Femur (tissue), 1 donor: Measurements from ENCODE around the gene STAT3.
"Not testable (repeated sequence)": the region's sequence is repeated elsewhere in the genome, so short reads cannot be mapped to it uniquely, and the experiment has no call there.

Experiments
- DNase-seq: peaks from one replicate; pipeline ENCODE4 v3.0.0-alpha.2; 2017

The STAT3 gene

DNA sequence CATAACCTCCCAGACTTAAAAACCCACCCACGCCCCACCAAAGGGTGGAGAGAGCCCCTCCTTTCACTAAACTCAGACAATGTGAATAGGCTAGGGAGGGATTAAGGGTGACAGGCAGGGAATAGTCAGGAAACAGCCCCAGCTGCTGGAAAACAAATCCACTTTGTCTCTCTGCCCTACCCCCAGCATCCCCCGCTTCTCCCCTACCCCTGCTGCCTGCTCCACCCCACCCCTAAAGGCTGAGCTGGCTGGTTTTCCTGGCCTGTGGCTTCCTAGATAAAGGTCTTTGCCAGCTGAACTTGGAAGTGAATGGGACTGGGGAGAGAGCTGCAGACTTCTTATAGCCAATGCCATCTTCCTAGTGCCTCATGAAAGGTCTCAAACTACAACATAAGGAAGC lies 19.8 kb upstream of the STAT3 start:
- DNase-seq: peak; percentile 68

DNA sequence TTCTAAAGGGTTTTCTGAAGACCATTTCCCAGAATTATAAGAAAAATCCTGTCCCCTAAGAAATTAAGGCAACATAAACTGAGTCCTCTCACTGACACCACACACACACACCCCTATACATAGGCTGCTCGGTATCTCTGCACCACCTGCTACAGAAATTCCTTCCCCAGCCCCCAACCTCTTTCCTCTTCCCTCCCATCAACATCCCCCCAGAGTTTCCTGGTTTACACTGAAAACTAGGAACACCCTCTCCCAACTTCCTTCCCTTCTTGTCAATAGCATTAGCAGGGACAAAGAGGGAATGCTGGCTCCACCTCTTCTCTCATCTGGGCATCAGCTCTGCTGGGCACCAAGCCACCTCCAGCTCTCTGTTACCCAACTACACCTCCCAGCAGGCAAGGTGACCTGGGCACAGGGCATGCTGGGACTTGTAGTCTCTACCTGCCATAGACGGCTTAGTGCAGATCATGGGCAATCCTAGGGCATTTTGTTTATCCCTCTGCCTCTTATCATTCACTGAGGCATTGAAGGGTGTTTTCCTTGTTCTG lies 19.1 kb upstream of the STAT3 start:
- DNase-seq: peak; percentile 83

DNA sequence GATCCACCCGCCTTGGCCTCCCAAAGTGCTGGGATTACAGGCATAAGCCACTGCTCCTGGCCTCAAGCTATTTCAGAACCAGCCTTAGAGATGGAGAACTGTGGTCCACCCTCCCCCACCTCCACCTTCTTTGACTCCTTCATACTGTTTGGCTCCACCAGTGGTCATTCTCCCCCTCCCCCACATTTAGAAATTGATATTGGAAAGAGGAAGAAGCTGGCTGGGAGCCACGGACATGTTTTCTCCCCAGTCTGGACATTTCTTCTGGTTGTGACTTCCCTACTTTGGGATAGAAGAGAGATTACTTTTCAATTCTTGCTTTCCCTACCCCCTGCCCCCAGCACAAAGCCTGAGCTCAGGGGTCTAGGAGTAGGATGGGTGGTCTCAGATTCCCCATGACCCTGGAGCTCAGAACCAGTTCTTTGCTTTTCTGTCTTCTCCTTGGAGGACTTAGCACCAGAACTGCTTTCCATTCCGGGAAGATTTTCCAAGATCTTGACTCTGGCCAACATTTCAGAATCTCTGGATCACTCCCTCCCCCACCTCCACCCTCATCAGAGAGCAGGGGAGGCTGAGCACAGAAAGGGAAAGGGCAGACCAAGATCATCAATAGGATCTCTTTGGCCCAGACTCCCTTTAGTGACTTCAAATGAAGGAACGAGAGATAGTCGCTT lies 18.5 kb upstream of the STAT3 start:
- DNase-seq: no peak

DNA sequence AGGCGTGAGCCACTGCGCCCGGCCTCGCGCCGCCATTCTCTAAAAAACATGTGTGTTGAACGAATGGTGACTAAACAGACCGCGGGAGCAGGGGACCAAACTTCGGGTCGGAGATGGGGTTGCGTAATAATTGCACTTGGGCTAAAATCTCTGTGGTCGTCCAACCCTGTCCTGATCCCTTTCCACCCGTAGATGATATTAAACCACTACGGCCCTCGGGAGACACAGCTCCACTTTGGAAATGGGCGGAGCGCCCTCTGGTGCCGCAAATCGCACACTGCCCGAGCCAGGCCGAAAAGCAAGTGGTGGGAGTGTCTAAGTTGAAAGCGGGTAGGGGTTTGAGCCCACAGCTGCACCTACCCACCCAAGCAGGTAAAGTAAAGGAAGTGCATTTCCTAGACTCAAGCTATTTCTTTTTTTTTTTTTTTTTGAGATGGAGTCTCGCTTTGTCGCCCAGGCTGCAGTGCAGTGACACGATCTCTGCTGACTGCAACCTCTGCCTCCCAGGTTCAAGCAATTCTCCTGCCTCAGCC lies 17.8 kb upstream of the STAT3 start:
- peak; percentile 85 for DNase-seq

DNA sequence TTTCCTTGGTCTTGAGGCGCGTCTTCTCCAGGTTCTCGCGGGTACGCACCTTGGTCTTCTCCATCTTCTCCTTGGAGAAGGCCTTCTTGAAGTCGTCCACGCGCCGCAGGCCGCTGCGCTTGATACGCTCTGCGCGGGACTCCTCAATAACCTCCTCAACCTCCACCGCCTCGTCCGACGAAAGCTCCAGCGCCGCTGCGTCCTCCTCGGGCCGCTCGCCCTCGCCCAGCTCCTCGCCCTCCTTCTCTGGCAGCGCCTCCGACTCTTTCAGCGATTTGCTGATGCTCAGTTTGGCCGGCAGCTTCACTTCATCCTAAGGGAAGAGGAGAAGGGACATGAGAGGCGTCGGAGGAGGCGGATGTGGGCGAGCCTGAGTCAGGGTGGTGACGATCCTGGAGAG lies 16.8 kb upstream of the STAT3 start:
- DNase-seq: no peak

DNA sequence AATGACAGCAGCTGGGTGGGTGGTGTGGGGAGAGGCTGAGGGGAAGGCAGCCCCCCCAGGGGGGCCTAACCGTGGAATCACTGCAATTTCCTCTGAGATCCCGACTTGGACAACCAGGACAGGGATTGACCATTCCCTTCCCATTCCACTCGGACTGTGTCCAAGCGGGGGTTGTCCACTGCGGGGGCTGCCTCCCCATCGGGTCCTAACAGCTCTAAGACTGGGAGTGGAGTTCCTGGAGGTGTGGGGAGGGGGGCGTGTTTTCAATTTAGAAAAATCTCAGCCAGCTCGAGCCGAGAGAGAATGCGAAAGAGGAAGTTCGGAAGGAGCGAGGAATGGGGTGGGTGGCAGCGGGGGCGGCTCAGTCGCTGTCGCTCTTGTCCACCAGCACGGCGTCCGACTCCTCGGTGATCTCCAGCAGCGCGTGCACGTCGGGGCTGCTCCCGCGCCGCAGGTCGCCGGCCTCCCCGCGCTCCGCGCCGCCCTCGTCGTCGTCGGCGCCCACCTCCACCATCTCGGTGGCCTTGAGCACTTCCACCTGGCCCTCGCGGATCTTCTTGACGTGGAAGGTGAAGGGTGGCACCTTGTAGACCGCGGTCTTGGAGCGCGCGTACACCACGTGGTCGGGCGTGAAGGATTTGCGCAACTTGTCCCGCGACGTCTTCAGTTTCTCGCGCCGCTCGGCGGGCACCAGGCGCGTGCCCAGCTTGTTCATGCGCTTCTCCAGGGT lies 16.2 kb upstream of the STAT3 start:
- DNase-seq: no peak

DNA sequence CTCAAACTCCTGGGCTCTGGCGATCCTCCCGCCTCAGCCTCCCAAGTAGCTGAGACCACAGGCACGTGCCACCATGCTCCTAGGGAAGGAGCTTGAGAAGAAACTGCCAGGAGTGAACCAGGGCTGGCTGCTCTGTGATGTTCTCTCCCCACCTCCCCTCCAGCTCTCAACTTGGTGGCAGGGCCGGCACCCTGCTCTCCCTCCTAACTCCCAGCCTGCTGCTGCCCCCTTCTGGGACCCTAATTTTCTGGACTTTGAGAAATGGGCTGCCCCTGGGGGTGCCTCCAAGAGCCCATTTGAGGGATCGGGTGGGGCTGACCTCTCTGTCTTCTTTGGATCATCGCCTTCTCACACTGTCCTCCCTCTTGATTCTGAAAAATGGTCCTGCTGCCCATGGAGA lies 14.9 kb upstream of the STAT3 start:
- no peak for DNase-seq

DNA sequence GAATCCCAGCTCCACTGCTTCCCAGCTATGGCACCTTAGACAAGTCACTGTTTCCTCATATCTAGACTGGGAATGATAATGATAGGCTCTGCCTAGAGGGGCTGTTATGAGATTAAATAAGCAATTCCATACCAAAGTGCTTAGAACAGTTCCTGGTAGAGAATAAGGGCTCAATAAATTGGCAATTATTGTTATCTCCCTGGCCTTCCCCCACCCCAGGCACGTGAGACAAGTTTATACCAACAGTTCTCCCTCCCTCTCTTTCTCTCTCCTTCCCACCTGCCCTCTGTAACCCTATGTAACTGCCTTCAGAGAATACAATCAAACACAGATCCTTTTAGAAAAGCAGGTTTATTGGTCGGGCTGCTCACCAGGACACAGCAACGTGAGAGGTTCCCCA lies 13.9 kb upstream of the STAT3 start:
- no peak for DNase-seq

DNA sequence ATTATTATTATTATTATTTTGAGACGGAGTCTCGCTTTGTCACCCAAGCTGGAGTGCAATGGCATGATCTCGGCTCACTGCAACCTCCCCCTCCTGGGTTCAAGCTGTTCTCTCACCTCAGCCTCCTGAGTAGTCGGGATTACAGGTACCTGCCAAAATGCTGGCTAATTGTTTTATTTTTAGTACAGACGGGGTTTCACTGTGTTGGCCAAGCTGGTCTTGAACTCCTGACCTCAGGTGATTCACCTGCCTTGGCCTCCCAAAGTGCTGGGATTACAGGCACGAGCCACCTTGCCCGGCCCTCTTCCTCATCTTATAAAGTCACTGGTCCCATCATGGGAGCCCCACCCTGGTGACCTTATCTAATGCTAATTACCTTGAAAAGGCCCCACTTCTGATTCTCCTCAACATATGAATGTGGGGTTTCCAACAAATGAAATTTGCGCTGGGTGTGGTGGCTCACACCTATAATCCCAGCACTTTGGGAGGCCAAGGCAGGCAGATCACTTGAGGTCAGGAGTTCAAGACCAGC lies 12.7 kb upstream of the STAT3 start:
- not testable (repeated sequence) for DNase-seq

DNA sequence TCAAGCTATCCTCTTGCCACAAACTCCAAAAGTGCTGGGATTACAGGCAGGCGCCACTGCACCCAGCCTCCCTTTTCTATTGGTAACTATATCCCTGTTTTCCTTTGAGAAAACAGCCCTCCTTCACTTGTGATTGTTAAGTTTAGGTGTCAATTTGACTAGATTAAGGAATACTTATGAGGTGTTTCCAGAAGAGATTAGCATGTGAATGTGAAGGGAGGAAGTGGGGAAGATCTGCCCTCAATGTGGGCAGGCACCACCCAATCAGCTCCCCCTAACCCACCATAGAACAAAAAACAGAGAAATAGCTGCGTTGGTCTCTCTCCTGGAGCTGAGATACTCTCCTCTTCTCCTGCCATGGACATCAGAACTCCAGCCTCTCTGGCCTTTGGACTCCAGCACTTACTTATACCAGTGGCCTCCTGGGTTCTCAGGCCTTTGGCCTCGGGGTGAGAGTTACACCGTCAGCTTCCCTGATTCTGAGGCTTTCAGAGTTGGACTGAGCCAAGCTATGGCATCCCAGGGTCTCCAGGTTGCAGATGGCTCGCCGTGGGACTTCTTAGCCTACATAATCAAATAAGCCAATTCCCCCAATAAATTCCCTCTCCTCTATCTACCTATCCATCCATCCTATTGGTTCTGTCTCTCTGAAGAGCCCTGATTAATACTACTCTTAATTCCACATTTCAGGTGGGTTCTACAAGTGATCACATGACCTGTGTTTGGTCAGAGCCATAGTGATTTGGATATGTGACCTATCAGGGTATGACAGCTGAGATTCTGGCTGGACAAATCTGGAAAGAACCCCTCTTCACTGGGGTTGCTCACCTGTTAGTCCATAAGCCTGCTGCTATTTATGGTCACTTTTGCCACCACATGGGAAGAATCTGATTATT lies 12.0 kb upstream of the STAT3 start:
- DNase-seq: no peak

DNA sequence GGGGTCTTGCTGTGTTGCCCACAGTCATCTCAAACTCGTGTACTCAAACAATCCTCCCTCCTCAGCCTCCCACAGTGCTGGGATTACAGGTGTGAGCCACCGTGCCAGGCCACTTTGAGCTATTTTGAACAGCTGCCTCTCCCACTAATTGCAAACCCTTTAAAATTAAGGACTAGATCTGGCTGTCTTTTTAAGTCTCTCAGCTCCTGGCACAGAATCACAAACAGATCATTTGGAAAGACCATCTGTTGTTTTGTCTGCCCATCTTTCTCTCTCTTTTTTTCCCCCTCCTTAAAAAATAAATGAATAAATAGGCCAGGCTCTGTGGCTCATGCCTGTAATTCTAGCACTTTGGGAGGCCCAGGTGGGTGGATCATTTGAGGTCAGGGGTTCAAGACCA lies 10.9 kb upstream of the STAT3 start:
- no peak for DNase-seq

DNA sequence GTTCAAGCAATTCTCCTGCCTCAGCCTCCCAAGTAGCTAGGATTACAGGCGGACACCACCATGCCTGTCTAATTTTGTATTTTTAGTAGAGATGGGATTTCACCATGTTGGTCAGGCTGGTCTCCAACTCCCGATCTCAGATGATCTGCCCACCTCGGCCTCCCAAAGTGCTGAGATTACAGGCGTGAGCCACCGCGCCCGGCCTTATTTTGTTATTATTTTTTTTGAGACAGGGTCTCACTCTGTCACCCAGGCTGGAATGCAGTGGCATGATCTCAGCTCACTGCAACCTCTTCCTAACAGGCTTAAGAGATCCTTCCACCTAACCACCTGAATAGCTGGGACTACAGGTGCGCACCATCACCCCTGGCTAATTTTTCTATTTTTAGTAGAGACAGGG lies 7.4 kb upstream of the STAT3 start:
- not testable (repeated sequence) for DNase-seq

DNA sequence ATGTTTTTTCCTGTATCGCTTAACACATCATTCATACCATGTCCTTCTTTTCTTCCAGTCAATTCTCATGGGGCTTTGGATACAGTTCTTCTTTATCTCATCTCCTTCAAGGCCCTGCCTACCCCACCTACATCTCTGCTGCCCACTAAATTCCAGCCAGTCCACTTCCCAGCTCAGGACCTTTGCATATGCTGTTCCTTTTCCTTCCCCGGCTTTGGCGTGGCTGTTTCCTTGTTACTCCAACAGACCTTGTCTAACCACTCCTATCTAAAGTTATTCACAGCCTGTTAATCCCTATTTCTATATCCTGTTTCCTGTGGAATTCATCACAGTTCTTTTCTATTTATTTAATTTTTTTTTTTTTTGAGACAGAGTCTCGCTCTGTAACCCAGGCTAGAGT lies 6.6 kb upstream of the STAT3 start:
- no peak for DNase-seq

DNA sequence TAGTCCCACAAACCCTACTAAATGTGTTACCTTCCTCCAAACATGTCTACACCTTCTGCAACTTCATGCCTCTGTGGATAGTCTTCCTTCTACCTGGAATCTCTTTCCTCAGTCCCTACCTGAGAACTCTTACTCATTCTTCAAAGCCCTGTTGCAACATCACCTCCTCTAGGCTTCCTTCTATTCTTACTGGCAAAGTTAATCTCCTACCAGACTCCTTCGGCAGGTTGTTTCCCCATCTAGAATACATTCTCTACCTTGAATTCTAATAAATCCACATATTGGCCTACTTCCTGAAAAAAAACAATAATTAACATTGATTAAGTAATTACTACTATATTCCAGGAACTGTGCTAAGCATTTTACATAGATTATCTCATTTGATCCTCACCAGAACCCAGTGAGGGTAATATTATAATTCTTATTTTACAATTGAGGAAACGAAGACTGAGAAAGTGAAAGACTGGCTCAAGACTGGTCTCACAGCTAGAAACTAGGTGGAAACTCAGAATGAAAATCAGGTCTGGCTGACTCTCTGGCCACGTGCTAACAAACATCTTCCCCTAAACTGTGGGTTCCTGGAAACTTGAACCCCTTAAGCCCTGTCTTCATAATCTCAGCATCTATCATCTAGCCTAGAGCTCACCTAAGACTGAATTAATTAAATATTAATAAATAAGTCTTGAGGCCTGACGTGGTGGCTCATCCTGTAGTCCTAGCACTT lies 4.6 kb upstream of the STAT3 start:
- no peak for DNase-seq

DNA sequence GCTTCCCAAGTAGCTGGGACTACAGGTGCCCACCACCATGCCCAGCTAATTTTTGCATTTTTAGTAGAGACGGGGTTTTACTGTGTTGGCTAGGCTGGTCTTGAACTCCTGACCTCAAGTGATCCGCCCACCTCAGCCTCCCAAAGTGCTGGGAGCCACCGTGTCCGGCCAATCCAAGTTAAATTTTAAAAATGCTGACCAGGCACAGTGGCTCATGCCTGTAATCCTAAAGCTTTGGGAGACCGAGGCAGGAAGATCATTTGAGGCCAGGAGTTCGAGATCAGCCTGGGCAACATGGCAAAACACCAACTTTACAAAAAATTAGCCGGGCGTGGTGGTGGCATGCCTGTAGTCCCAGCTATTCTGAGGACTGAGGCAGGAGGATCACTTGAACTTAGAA lies 3.2 kb upstream of the STAT3 start:
- not testable (repeated sequence) for DNase-seq

DNA sequence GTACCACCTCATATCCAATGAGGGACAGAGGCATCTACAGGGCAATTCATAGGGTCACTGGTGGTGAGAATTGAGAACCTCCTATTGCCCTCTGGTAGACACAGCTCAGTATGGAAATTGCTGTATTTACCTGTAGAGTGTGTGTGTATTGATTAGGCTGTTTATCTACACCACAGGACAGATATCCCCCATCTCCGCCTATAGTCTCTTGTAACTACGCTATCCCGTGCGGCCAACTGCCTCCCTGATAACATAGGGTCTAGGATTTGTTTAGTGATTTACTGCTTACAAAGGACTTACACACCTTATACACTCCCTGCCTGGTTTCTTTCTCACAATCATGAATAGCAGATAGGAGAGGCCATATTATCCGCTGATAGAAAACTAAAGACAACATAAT lies 1.7 kb upstream of the STAT3 start:
- DNase-seq: no peak

DNA sequence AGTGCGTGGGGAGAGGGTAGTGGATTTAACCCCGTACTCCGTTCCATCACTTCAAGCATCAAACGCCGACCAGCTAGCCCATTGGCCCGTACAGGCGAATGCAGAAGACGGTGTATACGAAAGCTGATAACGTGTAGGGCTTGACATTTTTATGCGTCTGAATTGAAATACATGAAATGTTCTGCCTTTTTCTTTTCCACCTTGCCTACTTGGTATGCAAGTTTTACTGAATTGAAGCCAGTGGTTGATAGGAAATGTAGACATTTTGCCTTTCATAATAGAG lies 834 bp upstream of the STAT3 start:
- no peak for DNase-seq

DNA sequence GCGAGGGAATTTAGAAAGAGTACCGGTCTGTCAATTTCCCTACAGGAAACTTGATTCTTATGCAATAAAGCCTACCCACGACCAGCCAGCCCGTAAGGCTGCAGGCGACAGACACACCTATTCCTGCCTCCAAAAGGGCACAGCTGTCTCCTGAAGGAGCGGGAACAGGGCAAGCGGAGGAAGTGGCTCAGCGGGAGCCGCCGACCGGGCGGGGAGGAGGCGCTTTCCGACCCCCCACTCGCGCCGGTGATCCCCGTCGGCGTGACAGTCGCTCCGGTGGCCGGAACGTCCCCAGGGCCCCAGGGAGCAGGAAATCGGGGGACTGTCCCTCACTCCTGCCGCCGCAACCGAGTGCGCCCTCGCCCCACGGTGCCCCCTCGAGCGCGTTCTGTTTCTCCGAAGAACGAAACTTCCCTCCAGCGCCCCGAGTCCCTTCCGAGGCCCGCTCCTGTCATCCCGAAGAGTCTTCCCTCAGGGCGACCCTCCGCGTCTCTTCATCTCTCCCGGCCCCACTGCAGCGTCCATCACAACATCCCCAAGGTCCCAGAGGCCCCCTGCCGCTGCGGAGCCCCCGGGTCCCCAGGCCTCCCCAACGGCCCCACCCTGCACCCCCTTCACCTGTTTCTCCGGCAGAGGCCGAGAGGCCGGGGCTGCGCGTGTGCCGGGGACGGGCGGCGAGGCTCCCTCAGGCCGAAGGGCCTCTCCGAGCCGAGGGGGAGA lies 421 bp downstream of the STAT3 start:
- DNase-seq: peak; percentile 56

DNA sequence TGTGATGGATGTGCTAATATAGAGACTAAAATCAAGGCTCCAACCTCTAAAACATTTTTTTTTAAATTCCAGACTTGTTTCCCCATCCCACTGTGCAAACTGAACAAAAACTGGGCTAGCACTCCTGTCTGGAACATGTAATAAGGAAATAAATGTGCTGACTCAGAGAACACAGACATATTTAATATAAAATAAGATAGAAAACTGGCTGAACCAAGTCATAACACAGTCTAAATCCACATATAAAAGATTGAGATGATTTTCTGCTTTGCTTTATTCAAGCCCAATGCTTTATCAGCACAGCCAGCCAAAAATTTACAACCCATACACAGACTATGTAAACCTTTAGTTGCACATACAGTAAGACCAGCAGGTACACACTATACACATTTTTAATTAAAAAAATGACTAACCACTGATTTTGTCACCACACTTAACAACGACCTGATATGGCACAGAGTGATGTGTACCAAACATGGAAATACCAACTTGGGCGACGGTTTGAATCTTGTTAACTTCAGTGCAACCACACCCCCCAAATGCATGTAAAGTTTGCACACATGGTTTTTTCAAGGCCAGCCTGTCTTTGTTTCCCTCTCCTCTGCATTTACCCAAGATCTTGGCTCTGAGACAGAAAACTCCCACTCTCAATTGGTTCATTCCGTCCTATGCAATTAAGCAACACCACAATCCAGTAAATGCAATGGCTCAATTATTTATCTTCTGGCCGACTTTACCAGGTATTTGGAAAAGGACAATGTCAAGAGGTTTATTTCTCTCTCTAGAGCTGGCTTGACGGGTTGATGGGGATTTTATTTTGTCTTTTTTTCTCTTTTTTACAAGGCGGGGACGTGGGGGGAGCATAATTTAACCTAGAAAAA lies 1.2 kb downstream of the STAT3 start:
- no peak for DNase-seq

DNA sequence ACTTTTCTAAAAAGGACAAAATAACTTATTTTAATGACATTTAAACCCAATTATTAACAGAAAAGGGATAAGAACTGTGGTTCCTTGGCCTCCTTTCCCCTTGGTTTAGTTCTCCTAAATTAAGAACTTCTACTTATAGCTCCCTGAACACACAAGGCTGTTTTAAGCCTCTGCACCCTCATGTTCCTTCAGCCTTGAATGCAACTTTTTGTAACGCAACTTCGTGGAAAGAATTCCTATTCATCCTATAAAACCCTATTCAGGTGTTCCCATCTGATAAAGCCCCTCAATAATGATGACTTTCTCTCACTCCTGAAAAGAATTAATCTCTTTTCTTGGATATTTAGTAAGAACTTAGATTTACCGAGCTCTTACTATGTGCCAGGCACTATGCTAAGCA lies 6.3 kb downstream of the STAT3 start:
- DNase-seq: no peak

DNA sequence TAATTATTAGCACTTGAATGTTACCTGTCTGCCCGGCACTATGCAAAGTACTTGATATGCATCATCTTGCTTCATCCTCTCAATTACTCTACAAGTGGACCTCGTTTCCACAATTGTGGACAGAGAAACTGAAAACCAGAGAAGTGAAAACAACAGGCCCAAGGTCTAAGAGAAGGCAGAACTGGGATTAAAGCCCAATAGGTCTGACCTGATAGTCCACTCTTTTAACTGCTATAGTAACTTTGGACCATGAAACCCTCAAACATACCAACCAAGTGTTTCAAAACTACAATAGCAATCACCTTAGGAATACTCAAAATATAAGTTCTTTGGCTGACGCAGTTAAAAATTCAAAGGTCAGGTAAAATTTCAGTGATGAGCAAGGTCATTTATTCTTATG lies 7.3 kb downstream of the STAT3 start:
- no peak for DNase-seq
